ENCODE measurements around the gene MIER2. TPM values are rescaled to one million over a fixed set of nuclear protein-coding genes. Genes with fewer than 3 reads are reported as not detected.

Gene MIER2
- total RNA-seq, 1 donor from 2014 or later = 44.5 TPM

DNA sequence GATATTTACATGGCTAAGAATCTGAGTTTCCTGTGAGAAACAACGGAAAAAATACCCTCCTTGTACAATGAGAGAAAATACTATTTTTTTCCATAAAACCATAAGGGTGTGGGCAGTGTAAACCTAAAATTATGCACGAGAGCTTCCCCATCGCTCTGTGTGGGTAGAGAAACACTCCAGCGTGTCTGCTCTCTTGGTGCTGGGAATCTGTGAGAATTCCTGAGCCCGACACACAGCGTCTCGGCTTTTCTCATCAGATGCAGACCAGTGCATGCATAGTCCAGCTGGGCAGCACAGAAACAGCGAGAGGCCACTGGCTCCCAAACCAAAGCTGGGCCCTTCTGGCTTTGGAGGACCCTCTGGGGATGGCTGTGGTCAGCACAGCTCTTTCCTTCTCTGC is 65.4 kb downstream of the MIER2 start:
- Mint-ChIP-seq H3K9me3 (ENCODE audit: low read depth) (no peaks in the 10 kb centered on the region), H3K27me3 (ENCODE audit: low read depth) (peaks cover 25% of the 10 kb centered on the region), H3K4me3 (ENCODE audit: unreplicated experiment) (no peak overlapping the region), H3K27ac (ENCODE audit: unreplicated experiment) (no peak overlapping the region), H3K36me3 (ENCODE audit: low read depth) (no peaks in the 10 kb centered on the region), H3K4me1 (ENCODE audit: low read depth) (no peaks in the 10 kb centered on the region)
- TF ChIP-seq, protein P1, sequence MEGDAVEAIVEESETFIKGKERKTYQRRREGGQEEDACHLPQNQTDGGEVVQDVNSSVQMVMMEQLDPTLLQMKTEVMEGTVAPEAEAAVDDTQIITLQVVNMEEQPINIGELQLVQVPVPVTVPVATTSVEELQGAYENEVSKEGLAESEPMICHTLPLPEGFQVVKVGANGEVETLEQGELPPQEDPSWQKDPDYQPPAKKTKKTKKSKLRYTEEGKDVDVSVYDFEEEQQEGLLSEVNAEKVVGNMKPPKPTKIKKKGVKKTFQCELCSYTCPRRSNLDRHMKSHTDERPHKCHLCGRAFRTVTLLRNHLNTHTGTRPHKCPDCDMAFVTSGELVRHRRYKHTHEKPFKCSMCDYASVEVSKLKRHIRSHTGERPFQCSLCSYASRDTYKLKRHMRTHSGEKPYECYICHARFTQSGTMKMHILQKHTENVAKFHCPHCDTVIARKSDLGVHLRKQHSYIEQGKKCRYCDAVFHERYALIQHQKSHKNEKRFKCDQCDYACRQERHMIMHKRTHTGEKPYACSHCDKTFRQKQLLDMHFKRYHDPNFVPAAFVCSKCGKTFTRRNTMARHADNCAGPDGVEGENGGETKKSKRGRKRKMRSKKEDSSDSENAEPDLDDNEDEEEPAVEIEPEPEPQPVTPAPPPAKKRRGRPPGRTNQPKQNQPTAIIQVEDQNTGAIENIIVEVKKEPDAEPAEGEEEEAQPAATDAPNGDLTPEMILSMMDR (IDR thresholded peaks at IDR 0.05) = no peak
- DNase-seq (ENCODE audit: low spot score) = no peak

- DNase-seq (ENCODE audit: low spot score) = no peak
- no peak overlapping the region for H3K27ac Mint-ChIP-seq (ENCODE audit: unreplicated experiment)
- no peak overlapping the region for H3K4me3 Mint-ChIP-seq (ENCODE audit: unreplicated experiment)
- TF ChIP-seq, protein P1 (IDR thresholded peaks at IDR 0.05) = no peak
- no peaks in the 10 kb centered on the region for H3K9me3 Mint-ChIP-seq (ENCODE audit: low read depth)
- H3K36me3 Mint-ChIP-seq (ENCODE audit: low read depth) = no peaks in the 10 kb centered on the region
- H3K27me3 Mint-ChIP-seq (ENCODE audit: low read depth) = peaks cover 39% of the 10 kb centered on the region
- H3K4me1 Mint-ChIP-seq (ENCODE audit: low read depth) = no peaks in the 10 kb centered on the region
Measured at GRCh38 chr19:277581-278165, 66.9 kb downstream of the MIER2 start.

GRCh38 chr19:277131-277530 is 67.5 kb downstream of the MIER2 start:
- H3K4me1 Mint-ChIP-seq (ENCODE audit: low read depth) = no peaks in the 10 kb centered on the region
- TF ChIP-seq, protein P1 (IDR thresholded peaks at IDR 0.05) = no peak
- no peak overlapping the region for H3K27ac Mint-ChIP-seq (ENCODE audit: unreplicated experiment)
- peaks cover 41% of the 10 kb centered on the region for H3K27me3 Mint-ChIP-seq (ENCODE audit: low read depth)
- no peaks in the 10 kb centered on the region for H3K9me3 Mint-ChIP-seq (ENCODE audit: low read depth)
- H3K36me3 Mint-ChIP-seq (ENCODE audit: low read depth) = no peaks in the 10 kb centered on the region
- no peak for DNase-seq (ENCODE audit: low spot score)
- H3K4me3 Mint-ChIP-seq (ENCODE audit: unreplicated experiment) = no peak overlapping the region

DNA sequence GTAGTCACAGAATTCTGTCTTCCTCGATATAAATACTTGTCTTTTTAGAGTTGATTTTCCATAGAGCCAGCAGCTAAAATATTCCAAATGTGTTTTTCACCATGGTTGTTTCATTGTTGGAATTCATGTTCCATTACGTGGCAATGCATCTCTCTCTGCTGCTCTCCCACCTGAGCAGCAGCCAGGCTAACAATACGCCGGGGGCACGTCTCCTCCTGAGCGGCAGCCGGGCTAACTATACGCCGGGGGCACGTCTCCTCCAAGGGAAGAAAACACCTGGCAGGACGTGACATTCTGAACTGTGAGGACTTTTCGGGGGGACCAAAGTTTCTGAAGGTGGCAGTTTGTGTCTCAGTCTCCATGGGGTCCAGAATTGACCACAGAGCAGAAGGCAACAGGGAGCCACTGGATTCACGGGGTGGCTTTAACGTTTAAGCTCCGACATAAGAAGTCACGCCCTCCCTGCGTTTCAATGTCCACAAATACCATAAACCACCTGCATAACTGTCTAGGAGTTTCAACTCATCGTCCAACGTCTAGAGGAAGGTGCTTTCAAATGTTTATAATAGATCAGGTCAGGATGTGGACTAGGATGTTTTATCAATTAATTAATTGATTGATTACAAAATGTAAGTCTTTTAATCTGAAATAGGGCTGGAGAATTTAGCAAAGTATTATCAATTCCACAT is 68.5 kb downstream of the MIER2 start:
- no peak overlapping the region for H3K27ac Mint-ChIP-seq (ENCODE audit: unreplicated experiment)
- H3K4me1 Mint-ChIP-seq (ENCODE audit: low read depth) = no peaks in the 10 kb centered on the region
- peaks cover 48% of the 10 kb centered on the region for H3K27me3 Mint-ChIP-seq (ENCODE audit: low read depth)
- TF ChIP-seq, protein P1 (IDR thresholded peaks at IDR 0.05) = no peak
- no peaks in the 10 kb centered on the region for H3K36me3 Mint-ChIP-seq (ENCODE audit: low read depth)
- no peak for DNase-seq (ENCODE audit: low spot score)
- H3K9me3 Mint-ChIP-seq (ENCODE audit: low read depth) = no peaks in the 10 kb centered on the region
- H3K4me3 Mint-ChIP-seq (ENCODE audit: unreplicated experiment) = no peak overlapping the region

DNA sequence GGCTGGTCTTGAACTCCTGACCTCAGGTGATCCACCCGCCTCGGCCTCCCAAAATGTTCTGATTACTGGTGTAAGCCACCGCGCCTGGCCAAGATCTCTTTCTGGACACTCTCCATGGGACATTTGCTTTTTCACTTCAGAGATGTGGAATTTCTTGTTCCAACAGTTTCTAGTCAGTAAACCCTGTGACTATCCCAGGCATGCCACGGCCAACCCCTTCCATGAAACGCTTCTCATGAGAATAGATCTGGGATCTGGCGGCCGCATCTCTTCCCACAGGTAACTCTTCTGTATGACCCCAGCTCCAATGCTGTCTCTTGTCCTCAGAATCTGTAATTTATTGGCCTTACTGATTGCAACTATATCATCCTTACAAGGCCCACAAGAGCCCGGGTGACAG is 69.6 kb downstream of the MIER2 start:
- H3K4me3 Mint-ChIP-seq (ENCODE audit: unreplicated experiment) = no peak overlapping the region

More for the DNA sequence above, 69.6 kb downstream of the MIER2 start:
- H3K27ac Mint-ChIP-seq (ENCODE audit: unreplicated experiment) = no peak overlapping the region
- H3K36me3 Mint-ChIP-seq (ENCODE audit: low read depth) = no peaks in the 10 kb centered on the region
- TF ChIP-seq, protein P1 (IDR thresholded peaks at IDR 0.05) = no peak
- peaks cover 48% of the 10 kb centered on the region for H3K27me3 Mint-ChIP-seq (ENCODE audit: low read depth)
- no peaks in the 10 kb centered on the region for H3K9me3 Mint-ChIP-seq (ENCODE audit: low read depth)
- H3K4me1 Mint-ChIP-seq (ENCODE audit: low read depth) = no peaks in the 10 kb centered on the region
- DNase-seq (ENCODE audit: low spot score) = no peak

Data from chondrocyte (in vitro differentiated cells).